Gastrocnemius medialis (tissue), 4 donors: Measurements from ENCODE around the gene GNA15. TPM values are rescaled to one million over a fixed set of nuclear protein-coding genes. Genes with fewer than 3 reads are reported as not detected.
"Not testable (repeated sequence)": the region's sequence is repeated elsewhere in the genome, so short reads cannot be mapped to it uniquely, and the experiment has no call there.

Experiments
- ATAC-seq, 2 donors: fragments of 150-250 bp; one replicate each; pipeline ENCODE4 v1.9.1; 2016
- DNase-seq, 2 donors: peaks; one replicate each; pipeline ENCODE4 v3.0.0-alpha.2; 2019
- H3K27ac ChIP-seq, 4 donors: fragments of 200-600 bp; sonication (generic); 1 replicate in 1 of 4; 2 replicates in 3 of 4; pipeline ENCODE4 v1.5.1; 2016 to 2018; ENCODE audit warnings: mild to moderate bottlenecking in 2 of 4, moderate library complexity in 1 of 4
- H3K27me3 ChIP-seq, 3 donors: fragments of 200-600 bp; sonication (generic) in 2 of 3; 1 replicate in 1 of 3; 2 replicates in 2 of 3; pipeline versions ENCODE4 v1.5.1 to v1.6.0; 2016 to 2019; ENCODE audit warnings: mild to moderate bottlenecking in 1 of 3, moderate library complexity in 1 of 3
- H3K36me3 ChIP-seq, 2 donors: fragments of 200-600 bp; sonication (generic) in 1 of 2; one replicate each; pipeline ENCODE4 v1.5.1; 2017 to 2018
- H3K4me1 ChIP-seq, 2 donors: fragments of 200-600 bp; sonication (generic) in 1 of 2; one replicate each; pipeline ENCODE4 v1.5.1; 2016 to 2017; ENCODE audit warnings: mild to moderate bottlenecking in 2 of 2
- H3K4me3 ChIP-seq, 4 donors: fragments of 200-600 bp; sonication (generic) in 3 of 4; 1 replicate in 1 of 4; 2 replicates in 3 of 4; pipeline ENCODE4 v1.5.1; 2016 to 2019; ENCODE audit warnings: mild to moderate bottlenecking in 2 of 4
- H3K9me3 ChIP-seq, 3 donors: fragments of 200-600 bp; sonication (generic) in 2 of 3; 1 replicate in 1 of 3; 2 replicates in 2 of 3; pipeline ENCODE4 v1.5.1; 2016 to 2019
- CTCF ChIP-seq, 5 experiments: fragments of 450-650 bp in 3 of 5; fragments of 200-600 bp in 2 of 5; sonication (generic) in 2 of 5; IDR thresholded peaks in 4 of 5; conservative IDR thresholded peaks in 1 of 5; 1 replicate in 4 of 5; 2 replicates in 1 of 5; pipeline ENCODE4 v1.5.1; 2016 to 2019; ENCODE audit warnings: antibody characterized with exemption in 5 of 5, mild to moderate bottlenecking in 3 of 5, moderate library complexity in 3 of 5
- POLR2A ChIP-seq, 2 donors: fragments of 450-650 bp; IDR thresholded peaks; one replicate each; pipeline ENCODE4 v1.6.1; 2017; ENCODE audit warnings: antibody characterized with exemption in 2 of 2, mild to moderate bottlenecking in 2 of 2, moderate library complexity in 2 of 2
- in situ Hi-C, 4 donors: fragments of 200-750 bp; cut with MboI; loops; one replicate each; pipeline versions ENCODE4 v1.15.0 to v1.8.0; 2017; ENCODE audit warnings: low sequenced_read_pairs in 4 of 4
- intact Hi-C: fragments of 100-400 bp; cut with DNase I; formaldehyde crosslinking; loops from one replicate; pipeline ENCODE4 v1.15.1; 2023; ENCODE audit warnings: low total_unique reads
- total RNA-seq, 4 donors: library from RNA; depleted of rRNA; stranded (reverse); fragments of >200 nt; gene quantifications; one replicate each; pipeline versions ENCODE4 v1.1.0 to v1.2.3, GENCODE V29; 2016

The GNA15 gene
- total RNA-seq, 4 donors from 2014 or later: 0.51 to 1.2 (median 0.81) TPM

GRCh38 chr19:3189702-3190469 lies 54.1 kb downstream of the GNA15 start:
- ATAC-seq: no peak
- H3K4me1 ChIP-seq: peaks cover 4 to 16% of the 10 kb centered on the region in 2 donors
- no peak overlapping the region for H3K4me3 ChIP-seq
- DNase-seq: no peak
- no peaks in the 10 kb centered on the region for H3K27me3 ChIP-seq
- H3K36me3 ChIP-seq: no peaks in the 10 kb centered on the region
- no peak for TF ChIP-seq POLR2A (IDR thresholded peaks at IDR 0.05)
- no peak for TF ChIP-seq CTCF (IDR thresholded peaks at IDR 0.05 in 4 of 5, conservative IDR thresholded peaks at IDR 0.05 in 1 of 5)
- intact Hi-C loops: loop anchor here (10.0 kb wide), 1 partner anchor 875 kb away; the partner anchor contains the start of gene ZBTB7A
- H3K27ac ChIP-seq: no peak overlapping the region
- H3K9me3 ChIP-seq: no peaks in the 10 kb centered on the region
- in situ Hi-C loops: no loop called here

GRCh38 chr19:3190470-3190770 lies 54.6 kb downstream of the GNA15 start:
- Histone ChIP-seq H3K9me3 (no peaks in the 10 kb centered on the region), H3K27ac (no peak overlapping the region), H3K4me3 (no peak overlapping the region), H3K27me3 (no peaks in the 10 kb centered on the region), H3K36me3 (no peaks in the 10 kb centered on the region), H3K4me1 (peaks cover 4 to 16% of the 10 kb centered on the region in 2 donors)
- ATAC-seq (no peak), DNase-seq (no peak)
- TF ChIP-seq POLR2A (IDR thresholded peaks at IDR 0.05): no peak
- no peak for TF ChIP-seq CTCF (IDR thresholded peaks at IDR 0.05 in 4 of 5, conservative IDR thresholded peaks at IDR 0.05 in 1 of 5)
- intact Hi-C loops (no loop called here), in situ Hi-C loops (no loop called here)

- TF ChIP-seq POLR2A (IDR thresholded peaks at IDR 0.05) (no peak), CTCF (IDR thresholded peaks at IDR 0.05 in 4 of 5, conservative IDR thresholded peaks at IDR 0.05 in 1 of 5) (no peak)
- in situ Hi-C loops: no loop called here
- H3K9me3 ChIP-seq: no peaks in the 10 kb centered on the region
- ATAC-seq (no peak), DNase-seq (no peak)
- no peaks in the 10 kb centered on the region for H3K27me3 ChIP-seq
- H3K36me3 ChIP-seq: no peaks in the 10 kb centered on the region
- intact Hi-C loops: no loop called here
- no peak overlapping the region for H3K4me3 ChIP-seq
- H3K4me1 ChIP-seq: peaks cover 4 to 16% of the 10 kb centered on the region in 2 donors
- no peak overlapping the region for H3K27ac ChIP-seq
These were observed 55.3 kb downstream of the GNA15 start for GRCh38 chr19:3190921-3191805.

GRCh38 chr19:3191806-3192104 lies 55.9 kb downstream of the GNA15 start:
- in situ Hi-C loops, H3K9me3 ChIP-seq, H3K27ac ChIP-seq, H3K4me3 ChIP-seq, ATAC-seq, DNase-seq, intact Hi-C loops, H3K27me3 ChIP-seq, H3K36me3 ChIP-seq: not testable (repeated sequence)
- H3K4me1 ChIP-seq: peaks cover 4 to 11% of the 10 kb centered on the region in 2 donors

GRCh38 chr19:3192228-3192635 lies 56.4 kb downstream of the GNA15 start:
- H3K4me3 ChIP-seq: no peak overlapping the region
- H3K4me1 ChIP-seq: peaks cover 0 to 6% of the 10 kb centered on the region in 2 donors
- no peaks in the 10 kb centered on the region for H3K36me3 ChIP-seq
- no peaks in the 10 kb centered on the region for H3K27me3 ChIP-seq
- intact Hi-C loops (no loop called here), in situ Hi-C loops (no loop called here)
- no peak for ATAC-seq
- H3K9me3 ChIP-seq: no peaks in the 10 kb centered on the region
- TF ChIP-seq CTCF (IDR thresholded peaks at IDR 0.05 in 4 of 5, conservative IDR thresholded peaks at IDR 0.05 in 1 of 5) (no peak), POLR2A (IDR thresholded peaks at IDR 0.05) (no peak)
- H3K27ac ChIP-seq: no peak overlapping the region
- DNase-seq: no peak
